NCI-H2227 treated with DMSO at 0.1 percent for 48 hours (cell line): ENCODE data around the gene PRPF19.

Source experiments
- DNase-seq: peaks from one replicate; lab custom pipeline; 2025; lab: John Stamatoyannopoulos, UW

Gene PRPF19

GRCh38 chr11:60905551-60906113 lies 753 bp downstream of the PRPF19 start:
- peak; percentile 5 for DNase-seq

GRCh38 chr11:60905047-60905446 lies 1.3 kb downstream of the PRPF19 start:
- no peak for DNase-seq

- no peak for DNase-seq
These were observed 3.8 kb downstream of the PRPF19 start for GRCh38 chr11:60902625-60903024.

GRCh38 chr11:60900673-60901404 lies 5.5 kb downstream of the PRPF19 start:
- DNase-seq: no peak

GRCh38 chr11:60899977-60900376 lies 6.4 kb downstream of the PRPF19 start:
- no peak for DNase-seq

GRCh38 chr11:60899046-60899936 lies 7.1 kb downstream of the PRPF19 start:
- DNase-seq: peak; percentile 14

GRCh38 chr11:60897496-60897895 lies 8.9 kb downstream of the PRPF19 start:
- DNase-seq: no peak

- DNase-seq: no peak
These were observed 10.7 kb downstream of the PRPF19 start for GRCh38 chr11:60895687-60896086.

GRCh38 chr11:60891103-60891741 lies 15.2 kb downstream of the PRPF19 start:
- DNase-seq: peak; percentile 13

- DNase-seq: no peak
These were observed 15.7 kb downstream of the PRPF19 start for GRCh38 chr11:60890696-60891095.

GRCh38 chr11:60889869-60890311 lies 16.5 kb downstream of the PRPF19 start:
- no peak for DNase-seq

GRCh38 chr11:60887556-60887955 lies 18.8 kb downstream of the PRPF19 start:
- DNase-seq: no peak

GRCh38 chr11:60880643-60881282 lies 25.6 kb downstream of the PRPF19 start:
- no peak for DNase-seq

GRCh38 chr11:60879971-60880588 lies 26.3 kb downstream of the PRPF19 start:
- DNase-seq: no peak

- no peak for DNase-seq
These were observed 27.3 kb downstream of the PRPF19 start for GRCh38 chr11:60879104-60879503.

- DNase-seq: no peak
These were observed 27.9 kb downstream of the PRPF19 start for GRCh38 chr11:60878245-60879101.

GRCh38 chr11:60876168-60876485 lies 30.3 kb downstream of the PRPF19 start:
- no peak for DNase-seq

- DNase-seq: no peak
These were observed 30.8 kb downstream of the PRPF19 start for GRCh38 chr11:60875366-60876167.
